Muscle of back (tissue), 10 donors: ENCODE results near the gene MMP27. TPM values are rescaled to one million over a fixed set of nuclear protein-coding genes. Genes with fewer than 3 reads are reported as not detected.

ENCODE experiments used
- polyA plus RNA-seq, 10 donors: library from polyadenylated mRNA; unstranded; fragments of 120-200 nt; gene quantifications; one replicate each; pipeline ENCODE4 v1.2.1, GENCODE V29; 2013; ENCODE audit not compliant: insufficient read length in 10 of 10

Gene MMP27
- polyA plus RNA-seq, 10 donors = 0.11 to 1.2 (median 0.24) TPM; not detected in 5

Other genes with a start within 250 kb of the MMP27 start
- not detected for gene MMP7, start 175.0 kb downstream of the MMP27 start, polyA plus RNA-seq
- gene MMP20, start 80.4 kb downstream of the MMP27 start, polyA plus RNA-seq = not detected
- under 1 TPM in 7 of 10 donors, not detected in 3; 0.05 to 0.28 (median 0.15) TPM for gene MMP8, start 19.2 kb upstream of the MMP27 start, polyA plus RNA-seq
- under 1 TPM in 1 of 10 donors, not detected in 9; 0.07 TPM for gene MMP10, start 74.9 kb upstream of the MMP27 start, polyA plus RNA-seq
- 1 to 10 TPM in 1 of 10 donors, under 1 TPM in 9; 0.15 to 3.7 (median 0.44) TPM for gene MMP1, start 92.4 kb upstream of the MMP27 start, polyA plus RNA-seq
- gene MMP3, start 137.8 kb upstream of the MMP27 start, polyA plus RNA-seq = under 1 TPM in 2 of 10 donors, not detected in 8; 0.16 to 0.42 TPM
- gene MMP12, start 169.2 kb upstream of the MMP27 start, polyA plus RNA-seq = not detected
- under 1 TPM in 3 of 10 donors, not detected in 7; 0.08 to 0.11 (median 0.10) TPM for gene MMP13, start 250.0 kb upstream of the MMP27 start, polyA plus RNA-seq